Measurements from ENCODE around the gene LACRT.

LACRT gene

GRCh38 chr12:54611715-54612149, 23.0 kb downstream of the LACRT start:
- Histone ChIP-seq H3K4me1 (ENCODE audit: control extremely low read depth in 1 of 4, control insufficient read depth in 4 of 4, insufficient read depth in 4 of 4, low read length in 3 of 4) (peaks cover 5 to 11% (median 8%) of the 10 kb centered on the region in 4 experiments), H3K4me3 (ENCODE audit: control insufficient read depth in 1 of 7, extremely low read depth in 1 of 7, insufficient read depth in 4 of 7, low read depth in 2 of 7, low read length in 6 of 7) (no peak overlapping the region), H3K36me3 (ENCODE audit: control insufficient read depth in 4 of 4, insufficient read depth in 4 of 4, low read length in 3 of 4) (no peaks in the 10 kb centered on the region), H3K27me3 (replicated peaks in 2 of 5; ENCODE audit: control insufficient read depth in 4 of 5, insufficient read depth in 5 of 5, low read length in 4 of 5) (peaks cover 0 to 2% (median 0%) of the 10 kb centered on the region in 5 experiments), H3K9me3 (ENCODE audit: control extremely low read depth in 1 of 5, control insufficient read depth in 4 of 5, insufficient read depth in 2 of 5, low read depth in 1 of 5, low read length in 4 of 5) (no peaks in the 10 kb centered on the region), H3K27ac (ENCODE audit: insufficient read depth in 1 of 2, low read depth in 1 of 2, low read length in 2 of 2, poor library complexity in 1 of 2, severe bottlenecking in 2 of 2) (no peak overlapping the region)
- 100% methylated on average over 1 of the region's 3 CpGs for WGBS (ENCODE audit: insufficient coverage)
- DNase-seq, result no peak
- ChIA-PET CTCF (interaction anchor here (1.4 kb wide), 1 partner anchor 15 kb away, joined by 3 read pairs; no protein-coding TSS in a partner anchor), POLR2A (interaction anchor here (0.8 kb wide), 1 partner anchor 422 kb away, joined by 3 read pairs; no protein-coding TSS in a partner anchor)

- no peak overlapping the region for H3K4me3 ChIP-seq (ENCODE audit: control insufficient read depth in 1 of 7, extremely low read depth in 1 of 7, insufficient read depth in 4 of 7, low read depth in 2 of 7, low read length in 6 of 7)
- WGBS (ENCODE audit: insufficient coverage), result 100% methylated on average over 1 of the region's 2 CpGs
- CTCF ChIA-PET, result interaction anchor here (0.7 to 3.1 kb wide), 5 partner anchors 9 to 81 kb away, joined by 3 to 12 read pairs (median 3); no protein-coding TSS in a partner anchor
Observed at GRCh38 chr12:54608769-54609168, 25.9 kb downstream of the LACRT start.

GRCh38 chr12:54608156-54608555, 26.5 kb downstream of the LACRT start:
- Histone ChIP-seq H3K4me3 (ENCODE audit: control insufficient read depth in 1 of 7, extremely low read depth in 1 of 7, insufficient read depth in 4 of 7, low read depth in 2 of 7, low read length in 6 of 7) (no peak overlapping the region), H3K4me1 (ENCODE audit: control extremely low read depth in 1 of 4, control insufficient read depth in 4 of 4, insufficient read depth in 4 of 4, low read length in 3 of 4) (no peaks in the 10 kb centered on the region), H3K36me3 (ENCODE audit: control insufficient read depth in 4 of 4, insufficient read depth in 4 of 4, low read length in 3 of 4) (no peaks in the 10 kb centered on the region), H3K9me3 (ENCODE audit: control extremely low read depth in 1 of 5, control insufficient read depth in 4 of 5, insufficient read depth in 2 of 5, low read depth in 1 of 5, low read length in 4 of 5) (no peaks in the 10 kb centered on the region), H3K27ac (ENCODE audit: insufficient read depth in 1 of 2, low read depth in 1 of 2, low read length in 2 of 2, poor library complexity in 1 of 2, severe bottlenecking in 2 of 2) (no peak overlapping the region), H3K27me3 (replicated peaks in 2 of 5; ENCODE audit: control insufficient read depth in 4 of 5, insufficient read depth in 5 of 5, low read length in 4 of 5) (peaks cover 0 to 2% (median 0%) of the 10 kb centered on the region in 5 experiments)
- no peak for DNase-seq
- 83% methylated on average over 5 of the region's 6 CpGs for WGBS (ENCODE audit: insufficient coverage)
- ChIA-PET CTCF (interaction anchor here (0.7 to 4.7 kb wide), 6 partner anchors 8 to 81 kb away, joined by 3 to 17 read pairs (median 3); no protein-coding TSS in a partner anchor), POLR2A (no interaction called here)

More at GRCh38 chr12:54608769-54609168, 25.9 kb downstream of the LACRT start:
- Histone ChIP-seq H3K9me3 (ENCODE audit: control extremely low read depth in 1 of 5, control insufficient read depth in 4 of 5, insufficient read depth in 2 of 5, low read depth in 1 of 5, low read length in 4 of 5) (no peaks in the 10 kb centered on the region), H3K36me3 (ENCODE audit: control insufficient read depth in 4 of 4, insufficient read depth in 4 of 4, low read length in 3 of 4) (no peaks in the 10 kb centered on the region), H3K4me1 (ENCODE audit: control extremely low read depth in 1 of 4, control insufficient read depth in 4 of 4, insufficient read depth in 4 of 4, low read length in 3 of 4) (no peaks in the 10 kb centered on the region), H3K27ac (ENCODE audit: insufficient read depth in 1 of 2, low read depth in 1 of 2, low read length in 2 of 2, poor library complexity in 1 of 2, severe bottlenecking in 2 of 2) (no peak overlapping the region), H3K27me3 (replicated peaks in 2 of 5; ENCODE audit: control insufficient read depth in 4 of 5, insufficient read depth in 5 of 5, low read length in 4 of 5) (peaks cover 0 to 2% (median 0%) of the 10 kb centered on the region in 5 experiments)
- DNase-seq, result no peak
- POLR2A ChIA-PET, result no interaction called here

DNA sequence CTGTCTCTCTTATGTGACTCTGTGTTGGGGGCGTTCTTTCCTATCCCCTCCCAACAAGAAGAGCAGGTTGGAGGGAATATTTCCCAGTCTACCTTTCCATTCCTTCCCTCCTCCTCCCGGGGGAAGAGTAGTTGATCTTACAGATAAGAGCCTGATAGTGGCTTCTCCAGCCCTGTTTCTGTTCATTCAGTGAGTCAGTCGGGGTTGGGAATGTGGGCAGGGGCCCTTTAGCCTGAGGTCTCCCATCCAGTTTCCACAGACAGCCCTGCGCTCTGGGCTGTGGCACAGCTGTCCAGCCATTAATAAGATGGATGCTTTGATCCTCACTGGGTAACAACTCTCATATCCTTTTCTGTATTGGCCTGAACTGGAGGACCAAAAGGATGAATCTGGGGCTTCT, 28.1 kb downstream of the LACRT start:
- CTCF ChIA-PET, result interaction anchor here (1.1 to 4.7 kb wide), 7 partner anchors 8 to 53 kb away, joined by 3 to 20 read pairs (median 7); no protein-coding TSS in a partner anchor

DNA sequence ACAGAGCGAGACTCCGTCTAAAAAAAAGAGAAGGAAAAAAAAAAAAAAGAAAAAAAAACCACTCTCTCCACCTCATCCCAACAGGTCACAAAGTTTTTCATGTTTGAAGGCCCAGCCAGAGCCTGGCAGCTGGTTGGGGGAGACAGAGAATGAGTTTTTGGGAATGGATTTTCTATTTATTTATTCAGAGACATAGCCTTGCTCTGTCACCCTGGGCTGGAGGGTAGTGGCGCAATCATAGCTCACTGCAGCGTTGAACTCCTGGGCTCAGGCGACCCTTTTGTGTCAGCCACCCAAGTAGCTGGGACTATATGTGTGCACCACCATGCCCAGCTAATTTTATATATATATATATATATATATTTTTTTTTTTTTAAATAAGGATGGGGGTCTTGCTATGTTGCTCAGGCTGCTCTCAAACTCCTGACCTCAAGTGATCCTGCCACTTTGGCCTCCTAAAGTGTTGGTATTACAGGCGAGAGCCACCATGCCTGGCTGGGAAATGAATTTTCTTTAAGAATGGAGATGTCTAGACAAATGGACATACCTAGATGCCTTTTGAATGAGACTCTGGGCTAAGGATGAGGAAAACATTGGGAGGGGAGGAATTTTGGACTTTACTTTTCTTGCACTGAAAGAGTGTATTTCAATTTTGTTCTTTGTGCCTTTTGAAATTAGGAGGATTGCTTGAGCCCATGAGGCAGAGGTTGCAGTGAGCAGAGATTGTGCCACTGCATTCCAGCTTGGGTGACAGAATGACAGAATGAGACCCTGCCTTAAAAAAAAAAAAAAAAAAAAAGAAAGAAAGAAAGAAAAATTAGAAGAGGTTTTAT, 29.3 kb downstream of the LACRT start:
- H3K36me3 ChIP-seq (ENCODE audit: control insufficient read depth in 4 of 4, insufficient read depth in 4 of 4, low read length in 3 of 4), result no peaks in the 10 kb centered on the region
- H3K27ac ChIP-seq (ENCODE audit: insufficient read depth in 1 of 2, low read depth in 1 of 2, low read length in 2 of 2, poor library complexity in 1 of 2, severe bottlenecking in 2 of 2), result no peak overlapping the region
- peaks cover 0 to 4% (median 0%) of the 10 kb centered on the region in 5 experiments for H3K27me3 ChIP-seq (replicated peaks in 2 of 5; ENCODE audit: control insufficient read depth in 4 of 5, insufficient read depth in 5 of 5, low read length in 4 of 5)
- no peak overlapping the region for H3K4me3 ChIP-seq (ENCODE audit: control insufficient read depth in 1 of 7, extremely low read depth in 1 of 7, insufficient read depth in 4 of 7, low read depth in 2 of 7, low read length in 6 of 7)
- DNase-seq, result no peak
- no peaks in the 10 kb centered on the region for H3K4me1 ChIP-seq (ENCODE audit: control extremely low read depth in 1 of 4, control insufficient read depth in 4 of 4, insufficient read depth in 4 of 4, low read length in 3 of 4)
- ChIA-PET POLR2A (no interaction called here), CTCF (interaction anchor here (0.9 to 4.7 kb wide), 12 partner anchors 10 to 54 kb away, joined by 3 to 20 read pairs (median 4); no protein-coding TSS in a partner anchor)
- H3K9me3 ChIP-seq (ENCODE audit: control extremely low read depth in 1 of 5, control insufficient read depth in 4 of 5, insufficient read depth in 2 of 5, low read depth in 1 of 5, low read length in 4 of 5), result no peaks in the 10 kb centered on the region
- 100% methylated on average over 1 of the region's 6 CpGs for WGBS (ENCODE audit: insufficient coverage)

More for the DNA sequence above, 28.1 kb downstream of the LACRT start:
- Histone ChIP-seq H3K27ac (ENCODE audit: insufficient read depth in 1 of 2, low read depth in 1 of 2, low read length in 2 of 2, poor library complexity in 1 of 2, severe bottlenecking in 2 of 2) (no peak overlapping the region), H3K27me3 (replicated peaks in 2 of 5; ENCODE audit: control insufficient read depth in 4 of 5, insufficient read depth in 5 of 5, low read length in 4 of 5) (peaks cover 0 to 4% (median 0%) of the 10 kb centered on the region in 5 experiments), H3K36me3 (ENCODE audit: control insufficient read depth in 4 of 4, insufficient read depth in 4 of 4, low read length in 3 of 4) (no peaks in the 10 kb centered on the region), H3K4me3 (ENCODE audit: control insufficient read depth in 1 of 7, extremely low read depth in 1 of 7, insufficient read depth in 4 of 7, low read depth in 2 of 7, low read length in 6 of 7) (no peak overlapping the region), H3K4me1 (ENCODE audit: control extremely low read depth in 1 of 4, control insufficient read depth in 4 of 4, insufficient read depth in 4 of 4, low read length in 3 of 4) (no peaks in the 10 kb centered on the region), H3K9me3 (ENCODE audit: control extremely low read depth in 1 of 5, control insufficient read depth in 4 of 5, insufficient read depth in 2 of 5, low read depth in 1 of 5, low read length in 4 of 5) (no peaks in the 10 kb centered on the region)
- POLR2A ChIA-PET, result interaction anchor here (0.5 kb wide), 1 partner anchor 150 kb away, joined by 3 read pairs; no protein-coding TSS in a partner anchor
- no peak for DNase-seq
- 88% methylated on average over 1 of the region's 4 CpGs for WGBS (ENCODE audit: insufficient coverage)

DNA sequence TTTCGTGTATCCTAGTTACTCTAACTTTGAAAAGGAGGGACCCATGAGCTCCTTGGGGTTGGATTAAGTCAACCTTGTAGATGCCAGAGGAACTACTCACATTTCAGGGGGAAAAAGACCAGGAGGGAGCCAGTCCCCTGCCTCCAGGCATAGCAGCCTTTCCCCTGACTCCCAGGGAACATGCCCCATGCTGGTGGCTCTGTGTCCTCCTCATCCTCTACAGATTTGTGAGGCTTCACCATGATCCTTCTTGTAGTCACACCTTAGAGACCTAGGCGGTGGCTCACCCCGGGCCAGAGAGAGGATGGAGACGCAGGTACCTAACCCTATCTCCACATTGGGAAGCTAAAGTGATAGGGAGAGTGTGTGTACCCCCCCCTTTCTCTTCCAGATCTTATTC, 30.3 kb downstream of the LACRT start:
- Histone ChIP-seq H3K9me3 (ENCODE audit: control extremely low read depth in 1 of 5, control insufficient read depth in 4 of 5, insufficient read depth in 2 of 5, low read depth in 1 of 5, low read length in 4 of 5) (no peaks in the 10 kb centered on the region), H3K4me3 (ENCODE audit: control insufficient read depth in 1 of 7, extremely low read depth in 1 of 7, insufficient read depth in 4 of 7, low read depth in 2 of 7, low read length in 6 of 7) (no peak overlapping the region), H3K36me3 (ENCODE audit: control insufficient read depth in 4 of 4, insufficient read depth in 4 of 4, low read length in 3 of 4) (no peaks in the 10 kb centered on the region), H3K4me1 (ENCODE audit: control extremely low read depth in 1 of 4, control insufficient read depth in 4 of 4, insufficient read depth in 4 of 4, low read length in 3 of 4) (no peaks in the 10 kb centered on the region), H3K27ac (ENCODE audit: insufficient read depth in 1 of 2, low read depth in 1 of 2, low read length in 2 of 2, poor library complexity in 1 of 2, severe bottlenecking in 2 of 2) (no peak overlapping the region), H3K27me3 (replicated peaks in 2 of 5; ENCODE audit: control insufficient read depth in 4 of 5, insufficient read depth in 5 of 5, low read length in 4 of 5) (peaks cover 0 to 4% (median 0%) of the 10 kb centered on the region in 5 experiments)
- 100% methylated on average over 1 of the region's 4 CpGs for WGBS (ENCODE audit: insufficient coverage)
- no peak for DNase-seq
- POLR2A ChIA-PET, result no interaction called here
- CTCF ChIA-PET, result interaction anchor here (0.8 to 4.7 kb wide), 9 partner anchors 11 to 55 kb away, joined by 3 to 20 read pairs (median 4); no protein-coding TSS in a partner anchor

DNA sequence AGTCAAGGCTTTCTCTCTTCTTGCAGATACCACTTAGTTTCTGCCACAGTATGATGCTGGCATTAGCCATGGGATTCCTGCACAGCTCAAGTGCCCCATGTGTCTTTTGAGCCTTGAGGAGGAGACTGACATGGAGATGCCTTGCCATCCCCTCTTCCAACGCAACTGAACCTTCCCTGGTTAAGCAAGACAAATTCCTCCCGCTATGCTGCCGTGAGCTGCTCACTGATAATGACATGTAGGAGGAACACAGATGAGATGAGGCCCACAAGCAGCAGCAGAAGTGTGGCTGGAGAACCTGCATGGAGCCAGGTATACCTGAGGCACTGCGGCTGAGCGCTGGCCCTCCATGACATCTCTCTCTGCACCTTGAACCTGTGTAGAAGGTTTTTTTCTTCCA, 30.8 kb downstream of the LACRT start:
- Histone ChIP-seq H3K4me1 (ENCODE audit: control extremely low read depth in 1 of 4, control insufficient read depth in 4 of 4, insufficient read depth in 4 of 4, low read length in 3 of 4) (no peaks in the 10 kb centered on the region), H3K36me3 (ENCODE audit: control insufficient read depth in 4 of 4, insufficient read depth in 4 of 4, low read length in 3 of 4) (no peaks in the 10 kb centered on the region), H3K27ac (ENCODE audit: insufficient read depth in 1 of 2, low read depth in 1 of 2, low read length in 2 of 2, poor library complexity in 1 of 2, severe bottlenecking in 2 of 2) (no peak overlapping the region), H3K27me3 (replicated peaks in 2 of 5; ENCODE audit: control insufficient read depth in 4 of 5, insufficient read depth in 5 of 5, low read length in 4 of 5) (peaks cover 0 to 2% (median 0%) of the 10 kb centered on the region in 5 experiments), H3K9me3 (ENCODE audit: control extremely low read depth in 1 of 5, control insufficient read depth in 4 of 5, insufficient read depth in 2 of 5, low read depth in 1 of 5, low read length in 4 of 5) (no peaks in the 10 kb centered on the region), H3K4me3 (ENCODE audit: control insufficient read depth in 1 of 7, extremely low read depth in 1 of 7, insufficient read depth in 4 of 7, low read depth in 2 of 7, low read length in 6 of 7) (no peak overlapping the region)
- no peak for DNase-seq
- 100% methylated on average over 2 of the region's 5 CpGs for WGBS (ENCODE audit: insufficient coverage)
- ChIA-PET POLR2A (no interaction called here), CTCF (interaction anchor here (0.6 to 4.7 kb wide), 8 partner anchors 11 to 99 kb away, joined by 3 to 20 read pairs (median 4); no protein-coding TSS in a partner anchor)
